Measurements from ENCODE around the gene RAPGEF4.

Gene RAPGEF4

GRCh38 chr2:172919732-172920131 lies 184.1 kb downstream of the RAPGEF4 start:
- no peak for DNase-seq

GRCh38 chr2:172921532-172922236 lies 186.0 kb downstream of the RAPGEF4 start:
- DNase-seq = no peak

GRCh38 chr2:172922306-172922705 lies 186.7 kb downstream of the RAPGEF4 start:
- DNase-seq = no peak

- no peak for DNase-seq
These were observed 187.2 kb downstream of the RAPGEF4 start for GRCh38 chr2:172922815-172923214.

- no peak for DNase-seq
These were observed 188.5 kb downstream of the RAPGEF4 start for GRCh38 chr2:172924097-172924660.

GRCh38 chr2:172925600-172925999 lies 190.0 kb downstream of the RAPGEF4 start:
- no peak for DNase-seq

GRCh38 chr2:172926785-172927640 lies 191.4 kb downstream of the RAPGEF4 start:
- DNase-seq = no peak

GRCh38 chr2:172927641-172928357 lies 192.2 kb downstream of the RAPGEF4 start:
- DNase-seq = no peak

- peak; percentile 6 for DNase-seq
These were observed 193.1 kb downstream of the RAPGEF4 start for GRCh38 chr2:172928756-172929155.

GRCh38 chr2:172929644-172930043 lies 194.0 kb downstream of the RAPGEF4 start:
- no peak for DNase-seq

GRCh38 chr2:172930871-172931255 lies 195.2 kb downstream of the RAPGEF4 start:
- no peak for DNase-seq

- DNase-seq = no peak
These were observed 195.7 kb downstream of the RAPGEF4 start for GRCh38 chr2:172931256-172931894.

GRCh38 chr2:172931918-172932520 lies 196.4 kb downstream of the RAPGEF4 start:
- peak; percentile 57 for DNase-seq

GRCh38 chr2:172937884-172938712 lies 202.5 kb downstream of the RAPGEF4 start:
- DNase-seq = peak; percentile 14

- DNase-seq = no peak
These were observed 203.2 kb downstream of the RAPGEF4 start for GRCh38 chr2:172938713-172939375.

GRCh38 chr2:172943539-172943938 lies 207.9 kb downstream of the RAPGEF4 start:
- no peak for DNase-seq

- DNase-seq = no peak
These were observed 208.6 kb downstream of the RAPGEF4 start for GRCh38 chr2:172944022-172944793.

GRCh38 chr2:172944794-172945509 lies 209.3 kb downstream of the RAPGEF4 start:
- no peak for DNase-seq

GRCh38 chr2:172945510-172945850 lies 209.8 kb downstream of the RAPGEF4 start:
- no peak for DNase-seq
